Right atrium auricular region (tissue), 2 donors: Measurements from ENCODE around the gene SERPINF2. TPM values are rescaled to one million over a fixed set of nuclear protein-coding genes. Genes with fewer than 3 reads are reported as not detected.

ENCODE experiments used
- DNase-seq: peaks from one replicate; pipeline ENCODE4 v3.0.0-alpha.2; 2019; ENCODE audit warnings: low spot score
- H3K27ac ChIP-seq, 2 donors: fragments of 200-600 bp; sonication (generic); 1 replicate in 1 of 2; 2 replicates in 1 of 2; pipeline ENCODE4 v1.5.1; 2016 to 2019
- H3K27me3 ChIP-seq, 2 donors: fragments of 200-600 bp; sonication (generic); one replicate each; pipeline versions ENCODE4 v1.5.1 to v1.6.0; 2017 to 2019
- H3K36me3 ChIP-seq: fragments of 200-600 bp; sonication (generic); one replicate; pipeline ENCODE4 v1.5.1; 2016
- H3K4me1 ChIP-seq, 2 donors: fragments of 200-600 bp; sonication (generic); one replicate each; pipeline versions ENCODE4 v1.5.1 to v1.6.0; 2017 to 2019
- H3K4me3 ChIP-seq, 2 donors: fragments of 200-600 bp; sonication (generic); 1 replicate in 1 of 2; 2 replicates in 1 of 2; pipeline ENCODE4 v1.5.1; 2017 to 2019; ENCODE audit warnings: mild to moderate bottlenecking in 1 of 2, moderate library complexity in 1 of 2
- H3K9me3 ChIP-seq, 2 donors: fragments of 200-600 bp; sonication (generic); one replicate each; pipeline ENCODE4 v1.5.1; 2019
- total RNA-seq, 2 donors: library from RNA; depleted of rRNA; stranded (reverse); fragments of >200 nt; gene quantifications; one replicate each; pipeline ENCODE4 v1.1.0, GENCODE V29; 2016
- TF ChIP-seq, protein P1 (sequence below), 2 donors: fragments of 200-600 bp; sonication (generic); IDR thresholded peaks; one replicate each; pipeline ENCODE4 v1.5.1; 2019; ENCODE audit warnings: antibody characterized with exemption in 2 of 2

SERPINF2 gene
- total RNA-seq, 2 donors from 2014 or later, result 1.0 to 1.5 TPM

GRCh38 chr17:1730326-1731193 is 12.1 kb upstream of the SERPINF2 start:
- H3K4me3 ChIP-seq, result peak overlapping the region in 1 of 2 donors; percentile 26
- peak overlapping the region; percentile 85 to 90 for H3K27ac ChIP-seq
- DNase-seq, result peak; percentile 95

GRCh38 chr17:1731194-1731506 is 11.5 kb upstream of the SERPINF2 start:
- peaks cover 28% of the 10 kb centered on the region for H3K36me3 ChIP-seq
- no peaks in the 10 kb centered on the region for H3K9me3 ChIP-seq
- TF ChIP-seq, protein P1, sequence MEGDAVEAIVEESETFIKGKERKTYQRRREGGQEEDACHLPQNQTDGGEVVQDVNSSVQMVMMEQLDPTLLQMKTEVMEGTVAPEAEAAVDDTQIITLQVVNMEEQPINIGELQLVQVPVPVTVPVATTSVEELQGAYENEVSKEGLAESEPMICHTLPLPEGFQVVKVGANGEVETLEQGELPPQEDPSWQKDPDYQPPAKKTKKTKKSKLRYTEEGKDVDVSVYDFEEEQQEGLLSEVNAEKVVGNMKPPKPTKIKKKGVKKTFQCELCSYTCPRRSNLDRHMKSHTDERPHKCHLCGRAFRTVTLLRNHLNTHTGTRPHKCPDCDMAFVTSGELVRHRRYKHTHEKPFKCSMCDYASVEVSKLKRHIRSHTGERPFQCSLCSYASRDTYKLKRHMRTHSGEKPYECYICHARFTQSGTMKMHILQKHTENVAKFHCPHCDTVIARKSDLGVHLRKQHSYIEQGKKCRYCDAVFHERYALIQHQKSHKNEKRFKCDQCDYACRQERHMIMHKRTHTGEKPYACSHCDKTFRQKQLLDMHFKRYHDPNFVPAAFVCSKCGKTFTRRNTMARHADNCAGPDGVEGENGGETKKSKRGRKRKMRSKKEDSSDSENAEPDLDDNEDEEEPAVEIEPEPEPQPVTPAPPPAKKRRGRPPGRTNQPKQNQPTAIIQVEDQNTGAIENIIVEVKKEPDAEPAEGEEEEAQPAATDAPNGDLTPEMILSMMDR (IDR thresholded peaks at IDR 0.05), result no peak
- peak overlapping the region; percentile 85 to 90 for H3K27ac ChIP-seq
- H3K4me3 ChIP-seq, result peak overlapping the region in 1 of 2 donors; percentile 26
- peaks cover 0 to 40% of the 10 kb centered on the region in 2 donors for H3K4me1 ChIP-seq
- no peaks in the 10 kb centered on the region for H3K27me3 ChIP-seq
- DNase-seq, result no peak

More at GRCh38 chr17:1730326-1731193, 12.1 kb upstream of the SERPINF2 start:
- no peaks in the 10 kb centered on the region for H3K9me3 ChIP-seq
- H3K27me3 ChIP-seq, result no peaks in the 10 kb centered on the region
- TF ChIP-seq, protein P1 (IDR thresholded peaks at IDR 0.05), result no peak
- peaks cover 28% of the 10 kb centered on the region for H3K36me3 ChIP-seq
- H3K4me1 ChIP-seq, result peaks cover 0 to 39% of the 10 kb centered on the region in 2 donors

- no peak overlapping the region for H3K27ac ChIP-seq
- no peaks in the 10 kb centered on the region for H3K27me3 ChIP-seq
- H3K4me1 ChIP-seq, result peaks cover 0 to 43% of the 10 kb centered on the region in 2 donors
- peaks cover 29% of the 10 kb centered on the region for H3K36me3 ChIP-seq
- H3K4me3 ChIP-seq, result no peak overlapping the region
- no peaks in the 10 kb centered on the region for H3K9me3 ChIP-seq
- TF ChIP-seq, protein P1 (IDR thresholded peaks at IDR 0.05), result no peak
- no peak for DNase-seq
Measured at GRCh38 chr17:1732241-1732832, 10.3 kb upstream of the SERPINF2 start.

GRCh38 chr17:1732833-1733321 is 9.8 kb upstream of the SERPINF2 start:
- no peaks in the 10 kb centered on the region for H3K9me3 ChIP-seq
- DNase-seq, result no peak
- H3K27me3 ChIP-seq, result no peaks in the 10 kb centered on the region
- H3K27ac ChIP-seq, result no peak overlapping the region
- H3K36me3 ChIP-seq, result peaks cover 35% of the 10 kb centered on the region
- TF ChIP-seq, protein P1 (IDR thresholded peaks at IDR 0.05), result no peak
- no peak overlapping the region for H3K4me3 ChIP-seq
- H3K4me1 ChIP-seq, result peaks cover 0 to 48% of the 10 kb centered on the region in 2 donors

- H3K4me3 ChIP-seq, result no peak overlapping the region
- TF ChIP-seq, protein P1 (IDR thresholded peaks at IDR 0.05), result no peak
- DNase-seq, result no peak
- no peaks in the 10 kb centered on the region for H3K27me3 ChIP-seq
- H3K36me3 ChIP-seq, result peaks cover 36% of the 10 kb centered on the region
- peaks cover 0 to 44% of the 10 kb centered on the region in 2 donors for H3K4me1 ChIP-seq
- H3K27ac ChIP-seq, result no peak overlapping the region
- no peaks in the 10 kb centered on the region for H3K9me3 ChIP-seq
Measured at GRCh38 chr17:1733759-1734158, 8.9 kb upstream of the SERPINF2 start.
